GM03348 (cell line): Measurements from ENCODE around the gene SFTA2.
A peak's percentile ranks its signal among the peaks of the same experiment; 100 is the strongest.
"Not testable (repeated sequence)": the region's sequence is repeated elsewhere in the genome, so short reads cannot be mapped to it uniquely, and the experiment has no call there.

Experiments
- DNase-seq: peaks from one replicate; pipeline ENCODE4 v3.0.0; 2012; ENCODE audit warnings: low spot score

SFTA2 gene

GRCh38 chr6:30931969-30932645, at the start of gene SFTA2:
SFTA2 (minus strand) TSS chr6:30932170; CDS start chr6:30932096, 74 bp downstream.
- no peak for DNase-seq

- no peak for DNase-seq
Observed at GRCh38 chr6:30979690-30980089, 47.7 kb upstream of the SFTA2 start.

DNA sequence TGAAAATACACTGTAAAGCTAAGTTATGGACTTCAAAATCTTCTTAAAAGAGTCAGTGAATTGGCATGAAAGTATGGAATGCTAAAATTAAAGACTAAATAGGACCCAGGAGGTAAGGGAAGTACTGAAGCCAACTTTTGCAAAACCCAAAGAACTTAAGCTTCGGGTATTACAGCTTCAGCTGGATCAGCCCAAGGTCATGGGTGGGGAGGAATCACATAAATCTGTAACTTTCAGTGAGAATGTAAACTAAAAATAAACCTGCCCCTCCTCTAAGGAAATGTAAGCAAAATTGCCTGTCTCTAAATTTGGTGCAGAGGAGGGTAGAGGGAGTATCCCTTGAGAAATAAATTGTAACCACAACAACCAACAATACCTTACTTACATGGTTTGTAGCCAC, 47.2 kb upstream of the SFTA2 start:
- no peak for DNase-seq

- no peak for DNase-seq
Observed at GRCh38 chr6:30974490-30975252, 42.7 kb upstream of the SFTA2 start.

- no peak for DNase-seq
Observed at GRCh38 chr6:30972816-30973215, 40.8 kb upstream of the SFTA2 start.

DNA sequence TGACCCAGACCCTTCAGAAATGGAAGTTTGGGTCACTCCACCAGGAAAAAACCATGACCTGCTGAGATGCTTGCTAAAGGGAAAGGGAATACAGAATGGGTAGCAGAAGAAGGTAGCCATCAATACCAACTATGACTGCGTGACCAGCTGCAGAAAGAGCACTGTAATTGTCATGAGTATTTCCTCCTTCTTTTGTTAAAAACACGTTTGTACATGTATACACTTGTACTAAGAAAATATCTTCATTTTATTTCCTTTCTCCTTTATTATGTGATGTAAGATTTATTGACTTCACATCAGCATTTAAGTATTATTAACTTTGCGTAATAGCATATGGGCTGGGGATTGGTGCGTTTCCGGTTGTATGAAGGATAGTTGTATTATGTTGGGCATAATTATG, 39.0 kb upstream of the SFTA2 start:
- DNase-seq, result no peak

DNA sequence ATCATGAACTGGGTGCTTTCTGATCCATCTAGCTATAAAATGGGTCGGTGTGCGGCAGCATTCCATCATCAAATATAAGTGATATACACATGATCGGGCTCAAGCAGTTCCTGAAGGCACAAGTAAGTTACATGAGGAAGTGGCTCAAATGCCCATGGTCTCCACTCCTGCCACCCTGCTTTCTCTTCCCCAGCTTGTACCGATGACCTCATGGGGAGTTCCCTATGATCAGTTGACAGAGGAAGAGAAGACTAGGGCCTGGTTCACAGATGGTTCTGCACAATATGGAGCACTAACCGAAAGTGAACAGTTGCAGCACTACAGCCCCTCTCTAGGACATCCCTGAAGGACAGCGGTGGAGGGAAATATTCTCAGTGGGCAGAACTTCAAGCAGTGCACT, 37.2 kb upstream of the SFTA2 start:
- DNase-seq, result not testable (repeated sequence)

- DNase-seq, result no peak
Observed at GRCh38 chr6:30966154-30966553, 34.2 kb upstream of the SFTA2 start.

GRCh38 chr6:30965140-30965601, 33.2 kb upstream of the SFTA2 start:
- no peak for DNase-seq

- no peak for DNase-seq
Observed at GRCh38 chr6:30964075-30964474, 32.1 kb upstream of the SFTA2 start.

DNA sequence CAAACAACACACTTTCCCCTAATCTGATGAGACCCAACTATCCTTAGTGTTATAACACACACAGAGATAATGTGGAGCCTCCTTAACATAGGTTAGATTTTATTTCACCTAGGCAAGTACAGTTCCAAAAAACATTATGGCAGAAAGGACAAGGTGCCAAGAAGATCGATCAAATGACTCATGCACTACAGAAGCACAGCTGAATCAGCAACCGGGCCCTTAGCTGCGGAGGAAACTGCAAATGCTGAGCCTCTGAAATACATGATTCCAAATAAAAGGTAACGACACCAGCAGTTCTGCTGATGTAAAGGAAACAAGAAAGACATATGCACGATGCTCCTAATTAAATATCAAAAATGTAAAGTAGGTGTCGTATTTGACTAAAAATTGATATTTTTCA, 31.7 kb upstream of the SFTA2 start:
- DNase-seq, result no peak

GRCh38 chr6:30962716-30963115, 30.7 kb upstream of the SFTA2 start:
- DNase-seq, result no peak

DNA sequence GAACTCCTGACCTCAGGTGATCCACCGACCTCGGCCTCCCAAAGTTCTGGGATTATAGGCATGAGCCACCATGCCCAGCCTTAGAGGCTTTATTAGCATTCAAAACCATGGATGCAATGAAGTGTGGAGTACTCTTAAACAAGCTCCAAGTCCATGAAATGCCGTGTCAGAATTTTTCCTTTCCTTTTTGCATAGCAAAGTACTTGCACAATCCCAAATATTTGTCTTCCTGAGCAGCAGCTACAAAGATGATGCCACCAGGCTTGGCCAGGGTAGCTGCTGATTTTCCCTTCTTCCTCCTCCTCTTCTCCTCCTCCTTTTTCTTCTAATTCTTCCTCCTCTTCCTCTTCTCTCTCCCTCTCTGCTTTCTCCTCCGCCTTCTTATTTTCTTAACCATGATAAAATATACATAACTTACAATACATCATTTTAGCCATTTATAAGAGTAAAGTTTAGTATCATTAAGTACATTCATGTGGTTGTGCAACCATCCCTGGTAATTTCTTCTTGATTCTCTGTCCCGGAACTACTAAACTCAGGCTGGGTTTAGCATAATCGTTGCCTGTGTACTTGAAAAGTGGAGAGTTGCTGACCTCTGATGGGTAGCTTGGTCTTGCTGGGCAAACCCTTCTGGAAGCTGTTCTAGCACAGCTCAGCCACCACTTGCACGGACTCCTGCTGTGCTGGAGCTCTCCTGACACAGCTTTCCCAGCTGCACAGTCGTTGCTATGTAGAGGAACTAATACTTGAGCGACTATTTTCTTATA, 29.1 kb upstream of the SFTA2 start:
- peak; percentile 62 for DNase-seq

DNA sequence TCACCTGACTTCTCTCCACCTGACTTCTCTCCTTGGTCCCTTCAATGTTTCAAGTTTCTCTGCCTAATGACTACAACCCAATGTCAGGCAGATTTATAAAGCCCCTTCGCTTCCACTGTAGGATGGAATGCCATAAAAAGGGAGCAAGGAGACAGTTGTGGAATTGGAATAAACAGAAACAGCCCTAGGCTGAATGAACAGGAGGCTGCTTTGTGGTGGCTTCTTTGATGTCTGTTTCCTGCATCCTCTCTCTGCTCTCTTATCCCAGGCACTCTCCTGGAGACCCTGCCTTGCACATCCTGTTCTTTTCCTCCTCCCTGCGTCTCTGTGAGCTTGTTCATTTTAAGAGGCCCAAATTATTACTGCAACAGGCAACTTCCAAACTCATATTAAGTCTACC, 25.7 kb upstream of the SFTA2 start:
- no peak for DNase-seq

- peak; percentile 72 for DNase-seq
Observed at GRCh38 chr6:30955367-30956042, 23.5 kb upstream of the SFTA2 start.

- no peak for DNase-seq
Observed at GRCh38 chr6:30954631-30955366, 22.8 kb upstream of the SFTA2 start.

- DNase-seq, result no peak
Observed at GRCh38 chr6:30951907-30952469, 20.0 kb upstream of the SFTA2 start.

GRCh38 chr6:30948811-30949210, 16.8 kb upstream of the SFTA2 start:
- DNase-seq, result no peak

DNA sequence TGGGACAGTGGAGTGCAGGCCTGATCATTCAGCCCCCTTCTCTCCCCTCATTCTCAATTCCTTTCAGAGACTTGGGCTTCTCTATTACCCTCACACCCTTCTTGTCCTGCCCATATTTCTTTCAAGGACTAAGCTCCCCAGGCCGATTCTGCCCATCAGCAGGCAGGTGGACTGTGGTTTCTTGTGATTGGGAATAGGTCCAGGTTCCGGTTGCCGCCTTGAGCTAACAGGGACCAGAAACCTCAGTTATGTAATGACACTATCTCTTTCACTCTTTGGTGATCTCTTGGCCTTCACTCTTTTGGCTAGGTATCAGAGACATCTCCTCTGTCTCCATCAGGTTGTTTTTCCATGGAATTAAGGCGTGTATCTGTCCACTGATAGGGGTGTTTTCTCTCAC, 15.3 kb upstream of the SFTA2 start:
- DNase-seq, result no peak

GRCh38 chr6:30945281-30945680, 13.3 kb upstream of the SFTA2 start:
- no peak for DNase-seq

DNA sequence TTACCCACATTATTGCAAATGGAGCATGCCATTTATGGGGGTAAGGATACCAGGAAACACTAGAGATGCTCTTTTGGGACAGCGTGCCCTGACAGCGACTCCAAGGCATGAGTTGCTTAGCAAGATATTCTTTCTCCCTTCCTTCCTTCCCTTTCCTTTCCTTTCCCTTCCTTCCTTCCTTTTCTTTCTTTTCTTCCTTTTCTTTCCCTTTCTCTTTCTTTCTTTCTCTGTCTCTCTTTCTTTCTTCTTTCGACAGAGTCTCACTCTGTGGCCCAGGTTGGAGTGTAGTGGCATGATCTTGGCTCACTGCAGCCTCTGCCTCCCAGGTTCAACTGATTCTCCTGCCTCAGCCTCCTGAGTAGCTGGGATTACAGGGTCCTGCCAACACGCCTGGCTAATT, 12.1 kb upstream of the SFTA2 start:
- DNase-seq, result no peak
